Measurements from ENCODE around the gene SPDYE4. TPM values are rescaled to one million over a fixed set of nuclear protein-coding genes. Genes with fewer than 3 reads are reported as not detected.

The SPDYE4 gene
- total RNA-seq, 1 experiment from 2014 or later: not detected

DNA sequence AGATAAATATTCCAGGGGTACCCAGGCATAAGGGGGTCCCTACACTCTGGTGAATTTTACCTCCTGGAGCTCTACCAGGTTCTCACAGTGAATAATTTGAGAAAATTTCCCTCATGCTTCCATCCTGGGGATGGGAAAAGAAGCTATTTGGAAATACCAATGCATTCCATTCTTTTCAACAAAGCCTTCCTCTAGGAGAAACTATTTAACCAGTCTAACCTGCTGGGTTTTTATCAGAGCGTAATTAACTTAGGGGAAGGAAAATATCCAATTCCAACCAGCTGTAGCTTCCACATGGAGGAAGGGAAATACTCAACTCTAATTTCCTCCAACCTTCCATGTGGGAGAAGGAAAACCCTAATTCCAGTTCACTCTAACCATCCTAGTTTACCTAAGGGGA is 23.8 kb upstream of the SPDYE4 start:
- no peaks in the 10 kb centered on the region for H3K36me3 ChIP-seq (ENCODE audit: low read depth, low read length)
- intact Hi-C loops (cut with micrococcal nuclease): no loop called here
- H3K9me3 ChIP-seq (ENCODE audit: low read length): no peaks in the 10 kb centered on the region
- H3K27me3 ChIP-seq (ENCODE audit: low read length): peaks cover 1% of the 10 kb centered on the region; the same call in 1 of the 2 replicates
- TF ChIP-seq EZH2phosphoT487 (IDR thresholded peaks at IDR 0.05; ENCODE audit: borderline replicate concordance, low read length) (no peak), EZH2 (IDR thresholded peaks at IDR 0.05; ENCODE audit: low read length, unreplicated experiment) (no peak)
- TF ChIP-seq, protein P1, sequence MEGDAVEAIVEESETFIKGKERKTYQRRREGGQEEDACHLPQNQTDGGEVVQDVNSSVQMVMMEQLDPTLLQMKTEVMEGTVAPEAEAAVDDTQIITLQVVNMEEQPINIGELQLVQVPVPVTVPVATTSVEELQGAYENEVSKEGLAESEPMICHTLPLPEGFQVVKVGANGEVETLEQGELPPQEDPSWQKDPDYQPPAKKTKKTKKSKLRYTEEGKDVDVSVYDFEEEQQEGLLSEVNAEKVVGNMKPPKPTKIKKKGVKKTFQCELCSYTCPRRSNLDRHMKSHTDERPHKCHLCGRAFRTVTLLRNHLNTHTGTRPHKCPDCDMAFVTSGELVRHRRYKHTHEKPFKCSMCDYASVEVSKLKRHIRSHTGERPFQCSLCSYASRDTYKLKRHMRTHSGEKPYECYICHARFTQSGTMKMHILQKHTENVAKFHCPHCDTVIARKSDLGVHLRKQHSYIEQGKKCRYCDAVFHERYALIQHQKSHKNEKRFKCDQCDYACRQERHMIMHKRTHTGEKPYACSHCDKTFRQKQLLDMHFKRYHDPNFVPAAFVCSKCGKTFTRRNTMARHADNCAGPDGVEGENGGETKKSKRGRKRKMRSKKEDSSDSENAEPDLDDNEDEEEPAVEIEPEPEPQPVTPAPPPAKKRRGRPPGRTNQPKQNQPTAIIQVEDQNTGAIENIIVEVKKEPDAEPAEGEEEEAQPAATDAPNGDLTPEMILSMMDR (conservative IDR thresholded peaks at IDR 0.05; ENCODE audit: low read depth, low read length): no peak
- CTCF ChIA-PET: no interaction called here
- H3K9me2 ChIP-seq (replicated peaks; ENCODE audit: low read length): no peaks in the 10 kb centered on the region
- no peak for DNase-seq
- no peak overlapping the region for H3K9ac ChIP-seq (ENCODE audit: low read length)
- H3K27ac ChIP-seq (ENCODE audit: low read length): no peak overlapping the region
- no peak overlapping the region for H3K4me2 ChIP-seq (ENCODE audit: low read length)
- no peaks in the 10 kb centered on the region for H3K4me1 ChIP-seq (ENCODE audit: insufficient read depth, low read length)
- no peak overlapping the region for H3K4me3 ChIP-seq (ENCODE audit: low read length)
- H4K20me1 ChIP-seq (ENCODE audit: low read length): no peaks in the 10 kb centered on the region
- no peaks in the 10 kb centered on the region for H3K79me2 ChIP-seq (ENCODE audit: low read length)
- H3F3A ChIP-seq (ENCODE audit: low read length, unreplicated experiment): no peaks in the 10 kb centered on the region
- no peak for ATAC-seq
- H2AFZ ChIP-seq (ENCODE audit: low read length): no peak overlapping the region
- POLR2A ChIA-PET (ENCODE audit: unreplicated experiment): no interaction called here
- BruUV-seq (replicated peaks): no TSS peak

DNA sequence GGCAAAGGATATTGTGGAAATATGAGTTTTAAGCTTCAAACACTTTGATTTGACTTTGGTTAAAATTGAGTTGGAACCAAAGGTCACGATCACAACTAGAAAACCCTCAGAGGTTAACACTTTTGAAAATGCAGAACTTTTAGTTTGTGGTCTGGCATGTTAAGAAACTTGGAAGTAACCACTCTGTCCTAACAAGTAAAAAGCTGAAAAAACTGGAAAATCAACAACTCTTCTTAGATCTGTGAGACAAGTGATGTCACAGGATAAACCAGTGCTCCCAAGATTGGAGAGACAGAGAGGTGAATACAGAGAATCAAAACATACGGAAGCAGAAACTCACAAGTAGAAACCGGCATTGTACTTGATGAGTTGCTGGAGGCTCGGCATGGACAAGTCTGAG is 23.4 kb upstream of the SPDYE4 start:
- Histone ChIP-seq H3K4me3 (ENCODE audit: low read length) (no peak overlapping the region), H3K27me3 (ENCODE audit: low read length) (peaks cover 5% of the 10 kb centered on the region; the same call in 1 of the 2 replicates), H3K9me2 (replicated peaks; ENCODE audit: low read length) (no peaks in the 10 kb centered on the region), H4K20me1 (ENCODE audit: low read length) (no peaks in the 10 kb centered on the region), H3K4me1 (ENCODE audit: insufficient read depth, low read length) (no peaks in the 10 kb centered on the region), H3F3A (ENCODE audit: low read length, unreplicated experiment) (no peaks in the 10 kb centered on the region), H3K79me2 (ENCODE audit: low read length) (no peaks in the 10 kb centered on the region), H3K9ac (ENCODE audit: low read length) (no peak overlapping the region), H3K36me3 (ENCODE audit: low read depth, low read length) (no peaks in the 10 kb centered on the region), H3K4me2 (ENCODE audit: low read length) (no peak overlapping the region), H2AFZ (ENCODE audit: low read length) (no peak overlapping the region), H3K9me3 (ENCODE audit: low read length) (no peaks in the 10 kb centered on the region), H3K27ac (ENCODE audit: low read length) (no peak overlapping the region)
- CTCF ChIA-PET: no interaction called here
- DNase-seq (no peak), ATAC-seq (no peak)
- BruUV-seq (replicated peaks): no TSS peak
- TF ChIP-seq EZH2 (IDR thresholded peaks at IDR 0.05; ENCODE audit: low read length, unreplicated experiment): no peak
- TF ChIP-seq, protein P1 (conservative IDR thresholded peaks at IDR 0.05; ENCODE audit: low read depth, low read length): no peak
- TF ChIP-seq EZH2phosphoT487 (IDR thresholded peaks at IDR 0.05; ENCODE audit: borderline replicate concordance, low read length): no peak
- POLR2A ChIA-PET (ENCODE audit: unreplicated experiment): no interaction called here
- intact Hi-C loops (cut with micrococcal nuclease): no loop called here

DNA sequence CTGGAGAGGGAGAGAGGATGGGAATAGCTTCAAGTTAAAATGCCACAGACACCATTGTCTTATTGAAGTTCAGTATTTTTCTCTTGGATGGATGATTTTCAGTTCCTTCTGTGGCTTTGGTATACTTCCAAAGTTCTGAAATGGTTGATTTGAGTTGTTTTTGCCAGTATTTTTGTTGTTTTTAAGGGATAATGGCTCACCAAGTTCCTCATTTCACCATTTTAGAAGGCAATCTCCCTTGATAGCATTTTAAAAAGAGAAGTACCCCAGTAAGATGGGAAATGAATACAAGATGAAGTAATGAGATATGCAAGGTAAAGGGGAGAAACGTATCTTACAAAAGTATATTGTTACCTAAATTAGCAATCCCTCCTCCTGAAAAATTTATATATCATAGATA is 18.5 kb upstream of the SPDYE4 start:
- ATAC-seq: no peak
- no TSS peak for BruUV-seq (replicated peaks)
- Histone ChIP-seq H4K20me1 (ENCODE audit: low read length) (no peaks in the 10 kb centered on the region), H3K4me3 (ENCODE audit: low read length) (no peak overlapping the region), H3K27ac (ENCODE audit: low read length) (no peak overlapping the region), H3K79me2 (ENCODE audit: low read length) (no peaks in the 10 kb centered on the region), H3F3A (ENCODE audit: low read length, unreplicated experiment) (no peaks in the 10 kb centered on the region), H3K27me3 (ENCODE audit: low read length) (peaks cover 25% of the 10 kb centered on the region), H3K4me2 (ENCODE audit: low read length) (no peak overlapping the region), H3K9me3 (ENCODE audit: low read length) (no peaks in the 10 kb centered on the region), H3K36me3 (ENCODE audit: low read depth, low read length) (no peaks in the 10 kb centered on the region), H3K9me2 (replicated peaks; ENCODE audit: low read length) (no peaks in the 10 kb centered on the region), H2AFZ (ENCODE audit: low read length) (no peak overlapping the region), H3K4me1 (ENCODE audit: insufficient read depth, low read length) (no peaks in the 10 kb centered on the region), H3K9ac (ENCODE audit: low read length) (no peak overlapping the region)
- ChIA-PET POLR2A (ENCODE audit: unreplicated experiment) (no interaction called here), CTCF (interaction anchor here (0.9 kb wide), 1 partner anchor 9 kb away, joined by 5 read pairs; no protein-coding TSS in a partner anchor)
- intact Hi-C loops (cut with micrococcal nuclease): no loop called here
- TF ChIP-seq, protein P1 (conservative IDR thresholded peaks at IDR 0.05; ENCODE audit: low read depth, low read length): no peak
- TF ChIP-seq EZH2phosphoT487 (IDR thresholded peaks at IDR 0.05; ENCODE audit: borderline replicate concordance, low read length): no peak
- TF ChIP-seq EZH2 (IDR thresholded peaks at IDR 0.05; ENCODE audit: low read length, unreplicated experiment): no peak
- no peak for DNase-seq
